PC-9 (cell line): Measurements from ENCODE around the gene CEP350. TPM values are rescaled to one million over a fixed set of nuclear protein-coding genes. Genes with fewer than 3 reads are reported as not detected.
A peak's percentile ranks its signal among the peaks of the same experiment; 100 is the strongest.
"Not testable (repeated sequence)": the region's sequence is repeated elsewhere in the genome, so short reads cannot be mapped to it uniquely, and the experiment has no call there.

ENCODE experiments used
- BruUV-seq: library from RNA; stranded (reverse); fragments of 400-500 nt; replicated peaks from 2 replicates; lab custom pipeline; 2021; lab: Mats Ljungman, UMichigan
- CTCF ChIA-PET: fragments of 300-600 bp; sonication (Branson Sonifier 250); formaldehyde crosslinking; loops from one replicate; lab custom pipeline; 2022; ENCODE audit warnings: antibody characterized with exemption; lab: Charles Lee
- POLR2A ChIA-PET: fragments of 300-600 bp; sonication (Branson Sonifier 250); formaldehyde crosslinking; loops from one replicate; lab custom pipeline; 2022; ENCODE audit warnings: antibody characterized with exemption; ENCODE audit not compliant: unreplicated experiment; lab: Charles Lee
- DNase-seq, 2 experiments: peaks; one replicate each; pipeline versions ENCODE4 v3.0.0 to v3.0.0-alpha.2; 2015 to 2022; ENCODE audit warnings: mixed read lengths in 1 of 2
- H2AFZ ChIP-seq: fragments of 200-600 bp; sonication (generic); 2 replicates; pipeline ENCODE4 v1.8.1; 2017; ENCODE audit warnings: antibody characterized with exemption
- H3F3A ChIP-seq: fragments of 200-600 bp; sonication (generic); 2 replicates; pipeline ENCODE4 v1.8.1; 2017; ENCODE audit warnings: antibody characterized with exemption, mild to moderate bottlenecking, low read depth; ENCODE audit not compliant: insufficient read depth
- H3K27ac ChIP-seq: fragments of 200-600 bp; sonication (generic); 2 replicates; pipeline ENCODE4 v1.6.1; 2016; ENCODE audit warnings: mixed run types
- H3K27me3 ChIP-seq: fragments of 200-600 bp; sonication (generic); 2 replicates; pipeline ENCODE4 v1.6.1; 2016; ENCODE audit warnings: low read depth, mixed run types; ENCODE audit not compliant: insufficient read depth
- H3K36me3 ChIP-seq: fragments of 200-600 bp; sonication (generic); 2 replicates; pipeline ENCODE4 v1.6.1; 2016; ENCODE audit warnings: low read depth, mixed run types
- H3K4me1 ChIP-seq: fragments of 200-600 bp; sonication (generic); replicated peaks from 2 replicates; pipeline ENCODE4 v1.6.1; 2016; ENCODE audit warnings: mixed run types; ENCODE audit not compliant: insufficient read depth
- H3K4me2 ChIP-seq: fragments of 200-600 bp; sonication (generic); 2 replicates; pipeline ENCODE4 v1.6.1; 2017; ENCODE audit warnings: mixed run types
- H3K4me3 ChIP-seq: fragments of 200-600 bp; sonication (generic); 2 replicates; pipeline ENCODE4 v1.6.1; 2016; ENCODE audit warnings: mixed run types
- H3K79me2 ChIP-seq: fragments of 200-600 bp; sonication (generic); 2 replicates; pipeline ENCODE4 v1.6.1; 2017; ENCODE audit warnings: low read depth, mixed run types
- H3K9me2 ChIP-seq: fragments of 200-600 bp; sonication (generic); 2 replicates; pipeline ENCODE4 v1.8.1; 2017; ENCODE audit warnings: mild to moderate bottlenecking; ENCODE audit not compliant: insufficient read depth
- H3K9me3 ChIP-seq: fragments of 200-600 bp; sonication (generic); 2 replicates; pipeline ENCODE4 v1.8.1; 2016; ENCODE audit warnings: low read depth; ENCODE audit not compliant: insufficient read depth
- H4K20me1 ChIP-seq: fragments of 200-600 bp; sonication (generic); 2 replicates; pipeline ENCODE4 v1.8.1; 2017; ENCODE audit not compliant: insufficient read depth
- CTCF ChIP-seq: fragments of 200-600 bp; sonication (generic); conservative IDR thresholded peaks from 2 replicates; pipeline ENCODE4 v1.6.1; 2017; ENCODE audit warnings: mixed run types, antibody characterized with exemption, mild to moderate bottlenecking, moderate library complexity
- EZH2 ChIP-seq: fragments of 200-600 bp; sonication (generic); IDR thresholded peaks from 2 replicates; pipeline ENCODE4 v1.8.0; 2017; ENCODE audit warnings: antibody characterized with exemption, low read depth
- intact Hi-C: fragments of 100-400 bp; cut with micrococcal nuclease; formaldehyde crosslinking; loops from one replicate; pipeline ENCODE4 v1.10.0; 2022; ENCODE audit not compliant: unreplicated experiment
- total RNA-seq: library from RNA; stranded (reverse); gene quantifications from 2 replicates; pipeline ENCODE4 v1.2.3, GENCODE V29; 2021

Gene CEP350
- total RNA-seq, 1 experiment from 2014 or later: 30.6 TPM

DNA sequence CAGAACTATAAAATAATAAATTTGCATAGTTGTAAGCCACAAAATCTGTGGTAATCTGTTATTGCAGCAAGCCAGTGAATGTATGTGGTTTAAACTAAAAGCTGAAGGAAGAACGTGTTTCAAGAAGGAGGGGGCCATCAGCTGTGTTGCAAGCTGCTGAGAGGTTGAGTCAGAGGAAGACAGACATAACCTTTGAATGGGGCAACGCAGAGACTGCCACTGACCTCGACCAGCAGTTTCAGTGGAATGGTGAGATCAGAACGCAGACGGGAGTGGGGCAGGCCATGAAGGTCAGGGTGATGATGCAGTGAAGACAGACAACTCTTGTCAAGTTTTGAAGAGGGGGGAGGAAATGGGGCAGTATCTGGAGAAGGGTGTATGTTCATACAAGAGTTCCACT lies 176.9 kb downstream of the CEP350 start:
- peak overlapping the region; percentile 41 for H3K27ac ChIP-seq
- H3K4me1 ChIP-seq: peaks cover 33% of the 10 kb centered on the region
- H3K9me3 ChIP-seq: no peaks in the 10 kb centered on the region
- POLR2A ChIA-PET: no interaction called here
- H3F3A ChIP-seq: peaks cover 15% of the 10 kb centered on the region
- BruUV-seq: no TSS peak
- no peaks in the 10 kb centered on the region for H3K36me3 ChIP-seq
- peak in 1 of 2 experiments; percentile 73 for DNase-seq
- CTCF ChIA-PET: no interaction called here
- no peaks in the 10 kb centered on the region for H3K9me2 ChIP-seq
- 0 out of 2 replicates have a peak overlapping the region, but pooled peaks have one; percentile 33 for H2AFZ ChIP-seq
- no peaks in the 10 kb centered on the region for H4K20me1 ChIP-seq
- no peak overlapping the region for H3K4me3 ChIP-seq
- intact Hi-C loops: no loop called here
- H3K27me3 ChIP-seq: no peaks in the 10 kb centered on the region
- TF ChIP-seq EZH2: no peak
- no peak for TF ChIP-seq CTCF
- no peak overlapping the region for H3K4me2 ChIP-seq
- H3K79me2 ChIP-seq: no peaks in the 10 kb centered on the region

DNA sequence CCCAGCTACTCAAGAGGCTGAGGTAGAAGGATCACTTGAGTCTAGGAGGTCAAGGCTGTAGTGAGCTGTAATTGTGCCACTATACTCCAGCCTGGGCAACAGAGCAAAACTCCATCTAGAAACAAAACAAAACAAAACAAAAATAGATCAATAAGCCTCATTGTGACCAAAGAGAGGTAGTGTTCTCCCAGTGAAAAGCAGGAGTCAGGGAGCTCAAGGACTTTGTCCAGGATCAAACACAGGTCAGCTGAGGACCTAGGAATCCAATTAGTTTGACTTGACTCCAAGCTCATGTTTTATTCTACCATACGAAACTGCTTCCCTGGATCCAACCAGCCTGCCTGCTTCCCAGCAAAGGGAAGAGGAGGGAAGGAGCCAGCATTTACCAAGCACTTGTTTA lies 178.6 kb downstream of the CEP350 start:
- intact Hi-C loops: no loop called here
- no peak overlapping the region for H3K4me2 ChIP-seq
- ChIA-PET POLR2A (interaction anchor here (0.7 kb wide), 1 partner anchor 249 kb away, joined by 3 read pairs; no protein-coding TSS in a partner anchor), CTCF (no interaction called here)
- H3K9me2 ChIP-seq: no peaks in the 10 kb centered on the region
- no peaks in the 10 kb centered on the region for H3K36me3 ChIP-seq
- DNase-seq: no peak
- peaks cover 11% of the 10 kb centered on the region for H3F3A ChIP-seq
- H3K27me3 ChIP-seq: no peaks in the 10 kb centered on the region
- H4K20me1 ChIP-seq: no peaks in the 10 kb centered on the region
- TF ChIP-seq EZH2 (no peak), CTCF (no peak)
- no peaks in the 10 kb centered on the region for H3K9me3 ChIP-seq
- H3K4me3 ChIP-seq: no peak overlapping the region
- H3K27ac ChIP-seq: no peak overlapping the region
- H2AFZ ChIP-seq: no peak overlapping the region
- no peaks in the 10 kb centered on the region for H3K79me2 ChIP-seq
- BruUV-seq: no TSS peak
- peaks cover 28% of the 10 kb centered on the region for H3K4me1 ChIP-seq

DNA sequence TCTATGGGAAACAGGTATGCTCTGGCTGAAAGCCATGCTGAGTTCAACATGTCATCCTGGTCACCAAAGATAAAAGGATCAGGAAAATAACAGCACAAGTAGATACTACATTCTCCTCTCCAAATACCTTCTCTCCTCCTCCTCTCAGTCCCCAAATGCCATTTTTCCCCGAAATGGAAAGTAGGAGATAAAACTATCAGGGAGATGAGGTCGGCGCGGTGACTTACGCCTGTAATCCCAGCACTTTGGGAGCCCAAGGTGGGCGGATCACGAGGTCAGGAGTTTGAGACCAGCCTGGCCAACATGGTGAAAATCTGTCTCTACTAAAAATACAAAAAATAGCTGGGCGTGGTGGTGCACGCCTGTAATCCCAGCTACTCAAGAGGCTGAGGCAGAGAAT lies 179.1 kb downstream of the CEP350 start:
- H3K27ac ChIP-seq, CTCF ChIA-PET, H3K9me3 ChIP-seq, H3K36me3 ChIP-seq, H2AFZ ChIP-seq, H4K20me1 ChIP-seq, H3K79me2 ChIP-seq, DNase-seq, BruUV-seq, H3K27me3 ChIP-seq, intact Hi-C loops, H3K9me2 ChIP-seq, H3K4me2 ChIP-seq, H3K4me3 ChIP-seq: not testable (repeated sequence)
- POLR2A ChIA-PET: interaction anchor here (0.7 kb wide), 1 partner anchor 250 kb away, joined by 3 read pairs; no protein-coding TSS in a partner anchor
- Histone ChIP-seq H3K4me1 (peaks cover 28% of the 10 kb centered on the region), H3F3A (peaks cover 11% of the 10 kb centered on the region)

GRCh38 chr1:180135535-180135934 lies 180.9 kb downstream of the CEP350 start:
- Histone ChIP-seq H2AFZ (no peak overlapping the region), H3K9me2 (no peaks in the 10 kb centered on the region), H3K4me2 (no peak overlapping the region), H3K27ac (no peak overlapping the region), H3K36me3 (no peaks in the 10 kb centered on the region), H3K4me3 (no peak overlapping the region), H3F3A (peaks cover 11% of the 10 kb centered on the region), H3K9me3 (no peaks in the 10 kb centered on the region), H3K4me1 (peaks cover 28% of the 10 kb centered on the region), H4K20me1 (no peaks in the 10 kb centered on the region), H3K79me2 (no peaks in the 10 kb centered on the region), H3K27me3 (no peaks in the 10 kb centered on the region)
- POLR2A ChIA-PET: no interaction called here
- BruUV-seq: no TSS peak
- intact Hi-C loops: no loop called here
- no peak for TF ChIP-seq EZH2
- TF ChIP-seq CTCF: no peak
- CTCF ChIA-PET: no interaction called here
- no peak for DNase-seq
